Activated CD4-positive, CD25-positive, alpha-beta regulatory T cell (primary cell): Measurements from ENCODE around the gene CHTF18.
A peak's percentile ranks its signal among the peaks of the same experiment; 100 is the strongest.
"Not testable (repeated sequence)": the region's sequence is repeated elsewhere in the genome, so short reads cannot be mapped to it uniquely, and the experiment has no call there.

Experiments
- DNase-seq, 4 experiments: peaks; one replicate each; lab custom pipeline; 2025; lab: John Stamatoyannopoulos, UW

The CHTF18 gene

DNA sequence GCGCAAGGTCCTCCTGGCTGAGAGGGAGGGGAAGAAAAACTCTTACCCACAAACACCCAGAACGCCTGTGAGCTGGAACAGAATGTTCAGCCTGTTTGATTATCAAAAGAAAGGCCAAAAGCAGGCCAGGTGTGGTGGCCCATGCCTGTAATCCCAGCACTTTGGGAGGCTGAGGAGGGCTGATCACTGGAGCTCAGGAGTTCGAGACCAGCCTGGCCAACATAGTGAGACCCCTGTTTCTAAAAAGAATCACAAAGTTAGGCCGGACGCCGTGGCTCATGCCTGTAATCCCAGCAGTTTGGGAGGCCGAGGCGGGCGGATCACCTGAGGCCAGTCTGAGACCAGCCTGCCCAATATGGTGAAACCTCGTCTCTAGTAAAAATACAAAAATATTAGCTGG lies 12.1 kb upstream of the CHTF18 start:
- DNase-seq = not testable (repeated sequence)

DNA sequence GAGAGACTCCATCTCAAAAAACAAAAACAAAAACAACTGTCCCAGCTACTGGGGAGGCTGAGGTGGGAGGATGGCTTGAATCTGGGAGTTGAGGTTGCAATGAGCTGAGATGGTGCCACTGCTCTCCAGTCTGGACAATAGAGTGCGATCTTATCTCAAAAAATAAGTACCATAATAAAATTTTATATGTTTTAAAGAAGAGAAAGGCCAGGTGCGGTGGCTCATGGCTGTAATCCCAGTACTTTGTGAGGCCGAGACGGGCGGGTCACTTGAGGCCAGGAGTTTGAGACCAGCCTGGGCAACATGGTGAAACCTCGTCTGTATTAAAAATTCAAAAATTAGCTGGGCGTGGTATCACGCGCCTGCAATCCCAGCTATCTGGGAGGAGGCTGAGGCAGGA lies 11.6 kb upstream of the CHTF18 start:
- DNase-seq = no peak

DNA sequence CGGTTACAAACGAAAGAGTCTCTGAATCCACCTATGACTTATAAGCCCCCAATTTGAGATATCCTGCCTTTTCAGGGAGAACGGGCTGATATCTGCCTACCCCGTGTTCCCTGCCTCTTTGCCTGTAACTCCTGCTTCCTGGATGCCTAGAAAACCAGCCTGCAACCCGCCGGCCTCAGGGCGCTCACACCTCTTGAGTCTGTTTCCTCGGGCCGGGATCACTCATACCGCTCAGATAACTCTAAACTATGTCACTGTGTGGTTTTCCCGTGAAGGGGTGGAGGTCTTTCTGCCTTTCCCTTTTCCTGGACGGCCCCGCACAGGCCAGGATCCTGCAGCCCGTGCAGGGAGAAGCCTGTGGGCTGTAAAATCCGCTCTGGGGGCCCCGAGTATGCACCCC lies 10.6 kb upstream of the CHTF18 start:
- DNase-seq = no peak

DNA sequence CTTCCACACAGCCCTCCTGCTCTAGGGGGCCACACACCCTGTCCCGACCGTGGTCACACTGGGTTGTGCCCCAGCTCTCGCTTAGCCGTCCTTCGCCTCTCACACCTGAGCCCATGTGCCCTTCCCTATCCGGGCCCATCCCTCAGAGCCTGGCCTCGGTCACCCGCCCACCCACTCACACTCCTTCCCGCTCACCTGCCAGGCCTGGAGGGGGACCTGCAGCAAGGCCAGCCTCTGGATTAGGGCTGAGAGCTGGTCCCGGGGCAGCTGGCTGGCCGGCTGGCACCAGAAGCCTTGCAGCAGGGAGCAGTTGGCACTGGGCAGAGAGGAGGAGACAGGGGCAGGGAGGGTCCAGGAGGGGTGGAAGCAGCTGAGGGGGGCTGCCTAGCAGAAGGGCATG lies 10.0 kb upstream of the CHTF18 start:
- no peak for DNase-seq

DNA sequence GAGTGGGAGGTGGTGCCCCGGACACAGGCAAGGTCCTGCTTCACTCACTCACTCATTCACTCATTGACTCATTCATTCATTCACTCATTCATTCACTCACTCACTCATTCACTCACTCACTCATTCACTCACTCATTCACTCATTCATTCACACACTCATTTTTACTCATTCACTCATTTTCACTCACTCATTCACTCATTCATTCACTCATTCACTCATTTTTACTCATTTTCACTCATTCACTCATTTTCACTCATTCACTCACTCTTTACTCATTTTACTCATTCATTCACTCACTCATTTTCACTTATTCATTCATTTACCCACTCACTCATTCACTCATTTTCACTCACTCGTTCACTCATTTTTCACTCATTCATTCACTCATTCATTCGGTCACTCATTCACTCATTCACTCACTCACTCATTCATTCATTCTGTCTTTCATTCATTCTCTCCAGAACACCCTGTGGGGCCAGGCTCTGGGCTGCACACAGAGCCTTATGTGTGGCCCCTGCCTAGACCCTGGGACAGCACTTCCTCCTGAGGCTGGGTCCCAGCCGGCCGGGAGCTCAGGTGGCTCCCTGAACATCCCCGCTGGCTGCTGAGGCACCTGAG lies 9.4 kb upstream of the CHTF18 start:
- no peak for DNase-seq

DNA sequence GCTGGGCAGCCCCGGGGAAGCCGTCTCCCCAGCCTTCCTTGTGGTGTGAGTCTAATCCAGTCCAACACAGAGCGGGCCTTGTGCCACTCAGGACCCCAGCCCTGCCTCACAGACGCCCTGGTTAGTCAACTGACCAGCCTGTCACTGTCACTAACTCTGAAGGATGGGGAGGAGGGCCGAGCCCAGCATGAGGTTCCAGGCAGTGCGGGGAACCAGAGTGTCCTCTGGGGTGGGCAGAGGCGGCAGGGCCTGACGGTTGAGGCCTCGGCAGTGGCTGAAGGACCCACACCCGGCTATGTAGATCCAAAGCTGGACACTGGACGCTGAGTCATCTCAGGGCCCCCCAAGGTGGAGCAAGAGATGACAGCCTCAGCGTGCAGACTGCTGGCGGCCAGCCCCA lies 8.9 kb upstream of the CHTF18 start:
- no peak for DNase-seq

DNA sequence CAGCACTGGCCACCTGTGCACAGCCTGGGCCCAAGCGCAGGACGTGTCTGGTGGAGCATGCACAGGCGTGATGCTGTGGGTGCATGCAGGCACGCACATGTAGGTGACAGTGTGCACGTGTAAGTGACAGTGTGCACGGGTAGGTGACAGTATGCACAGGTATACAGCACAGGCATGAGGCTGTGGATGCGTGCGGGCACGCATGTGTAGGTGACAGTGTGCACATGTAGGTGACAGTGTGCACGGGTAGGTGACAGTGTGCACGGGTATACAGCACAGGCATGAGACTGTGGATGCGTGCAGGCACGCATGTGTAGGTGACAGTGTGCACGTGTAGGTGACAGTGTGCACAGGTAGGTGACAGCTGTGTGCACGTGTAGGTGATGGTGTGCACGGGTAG lies 8.1 kb upstream of the CHTF18 start:
- DNase-seq = no peak

DNA sequence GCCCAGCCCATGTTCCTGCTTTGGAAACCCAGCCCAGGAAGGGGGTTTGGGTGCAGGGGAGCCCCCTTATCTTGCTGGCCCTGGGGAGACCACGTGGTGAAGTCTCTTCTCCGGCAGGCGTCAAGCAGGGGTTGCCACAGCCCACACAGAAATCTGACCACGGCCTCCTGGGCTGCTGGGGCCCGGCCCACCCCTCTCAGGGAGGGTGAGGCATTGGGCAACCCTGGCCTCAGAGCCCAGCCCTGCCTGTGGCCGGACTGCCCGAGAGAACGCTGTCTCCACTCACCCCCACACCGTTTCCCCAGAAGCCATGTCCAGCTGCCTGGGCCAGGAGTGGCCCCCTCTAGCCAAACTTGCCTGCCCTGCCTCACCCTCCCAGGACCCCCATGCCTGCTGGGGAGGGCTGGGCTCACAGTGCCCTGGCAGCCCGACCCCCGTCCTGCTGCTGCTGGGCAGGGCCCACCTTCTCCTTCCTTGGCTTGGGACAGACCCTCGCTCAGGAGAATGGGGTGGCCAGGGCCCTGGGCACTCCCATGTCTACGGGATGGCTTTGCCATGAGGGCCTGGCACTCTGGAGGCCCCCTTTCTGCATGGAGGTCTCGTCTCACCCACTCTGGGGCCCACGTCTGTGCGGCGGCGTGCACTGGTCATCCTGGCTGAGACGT lies 6.9 kb upstream of the CHTF18 start:
- DNase-seq = no peak

DNA sequence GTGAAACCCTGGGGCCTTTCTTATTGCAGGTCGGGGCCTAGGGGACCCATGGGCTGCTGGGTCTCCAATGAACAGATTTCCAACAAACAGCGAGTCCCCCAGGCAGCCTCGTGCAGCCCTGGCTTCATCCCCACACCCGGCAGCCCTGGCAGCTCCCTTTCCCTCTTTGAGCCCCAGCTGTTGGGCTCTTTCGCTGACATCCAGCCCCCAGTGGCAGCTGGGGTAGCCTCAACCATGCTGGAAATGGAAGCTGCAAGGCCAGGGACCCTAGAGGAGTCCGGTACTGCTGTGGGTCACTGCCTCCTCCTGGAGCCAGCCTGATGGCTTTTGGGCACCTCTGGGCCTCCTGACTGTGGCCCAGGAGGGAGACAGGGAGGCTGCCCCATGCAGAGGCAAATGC lies 6.2 kb upstream of the CHTF18 start:
- no peak for DNase-seq

DNA sequence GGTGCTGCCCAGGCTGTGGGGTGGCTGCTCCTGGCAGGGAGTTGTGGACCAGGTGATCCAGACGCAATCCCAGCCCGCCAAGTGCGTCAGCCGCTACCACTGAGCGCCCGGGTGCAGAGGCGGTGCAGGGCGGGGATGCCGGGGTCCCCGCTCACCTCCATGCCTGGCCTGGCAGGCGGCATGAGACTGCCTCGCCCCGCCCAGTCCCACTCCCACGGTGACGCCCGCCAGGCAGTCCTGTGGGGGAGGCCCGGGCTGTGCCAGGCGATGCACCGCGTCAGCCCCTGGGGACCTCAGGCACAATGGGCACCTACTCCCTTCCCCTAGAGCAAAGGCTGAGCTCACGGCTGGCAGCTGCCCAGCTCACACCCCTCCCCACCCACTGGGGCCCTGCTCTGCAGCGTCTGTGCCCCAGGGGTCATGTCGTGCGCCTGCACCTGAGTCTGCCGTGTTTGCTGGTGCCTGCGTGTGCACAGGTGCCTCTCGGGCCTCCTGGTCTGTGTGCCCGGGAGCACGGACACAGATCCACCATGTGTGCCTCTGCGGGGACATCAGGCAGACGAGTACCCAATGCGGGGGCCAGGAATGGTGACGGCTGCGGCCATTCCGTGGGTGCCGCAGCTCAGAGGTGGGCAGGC lies 5.5 kb upstream of the CHTF18 start:
- no peak for DNase-seq

DNA sequence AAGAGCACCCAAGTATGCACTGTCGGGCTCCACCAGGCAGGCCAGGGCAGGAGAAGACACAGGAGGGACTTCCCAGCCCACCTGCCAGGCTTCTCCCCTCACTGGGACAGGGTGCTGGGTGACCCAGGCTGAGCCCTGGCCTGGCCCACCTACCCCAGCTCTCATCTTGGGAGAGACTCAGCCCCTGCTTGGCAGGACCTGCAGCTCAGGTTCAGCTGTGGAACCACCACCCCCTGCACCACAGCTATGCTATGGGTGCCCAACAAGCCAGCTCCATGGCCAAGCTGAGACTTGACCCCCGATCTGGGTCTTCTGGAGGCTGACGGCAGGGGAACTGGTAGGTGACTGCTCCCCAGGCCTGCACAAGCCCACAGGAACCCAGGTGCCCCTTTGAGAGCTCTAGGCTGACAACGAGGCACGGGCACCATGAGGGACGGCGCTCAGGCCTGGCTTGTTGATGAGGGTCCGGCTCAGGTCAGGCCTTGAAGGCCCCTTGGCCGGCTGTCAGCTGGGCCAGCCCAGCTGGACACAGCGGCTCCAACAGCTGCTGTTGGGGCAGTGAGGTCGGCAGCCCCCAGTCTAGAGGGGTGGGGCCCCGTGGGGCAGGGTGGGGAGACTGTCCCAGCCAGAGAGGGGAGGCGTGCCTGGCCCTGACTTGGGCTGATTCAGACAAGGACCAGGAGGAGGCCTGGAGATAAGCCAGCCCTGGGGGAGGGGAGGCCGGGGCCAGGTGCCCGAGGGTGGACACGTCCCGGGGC lies 4.8 kb upstream of the CHTF18 start:
- no peak for DNase-seq

DNA sequence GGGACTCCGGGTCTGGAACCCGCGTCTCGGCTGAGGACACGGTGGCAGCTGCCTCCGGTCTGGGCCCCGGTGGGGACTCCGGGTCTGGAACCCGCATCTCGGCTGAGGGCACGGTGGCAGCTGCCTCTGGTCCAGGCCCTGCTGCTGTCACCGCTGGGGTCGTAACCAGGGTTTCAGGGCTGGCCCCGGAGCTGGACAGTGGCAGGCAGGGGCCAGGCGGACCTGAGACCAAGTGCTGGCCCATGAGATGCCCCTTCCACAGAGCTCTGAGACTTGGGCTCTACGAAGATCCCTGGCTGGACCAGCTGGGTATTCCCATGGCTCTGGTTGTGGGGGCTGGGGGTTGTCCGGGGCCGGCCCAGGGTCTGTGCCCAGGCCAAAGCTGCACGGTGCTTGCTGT lies 4.0 kb upstream of the CHTF18 start:
- no peak for DNase-seq

DNA sequence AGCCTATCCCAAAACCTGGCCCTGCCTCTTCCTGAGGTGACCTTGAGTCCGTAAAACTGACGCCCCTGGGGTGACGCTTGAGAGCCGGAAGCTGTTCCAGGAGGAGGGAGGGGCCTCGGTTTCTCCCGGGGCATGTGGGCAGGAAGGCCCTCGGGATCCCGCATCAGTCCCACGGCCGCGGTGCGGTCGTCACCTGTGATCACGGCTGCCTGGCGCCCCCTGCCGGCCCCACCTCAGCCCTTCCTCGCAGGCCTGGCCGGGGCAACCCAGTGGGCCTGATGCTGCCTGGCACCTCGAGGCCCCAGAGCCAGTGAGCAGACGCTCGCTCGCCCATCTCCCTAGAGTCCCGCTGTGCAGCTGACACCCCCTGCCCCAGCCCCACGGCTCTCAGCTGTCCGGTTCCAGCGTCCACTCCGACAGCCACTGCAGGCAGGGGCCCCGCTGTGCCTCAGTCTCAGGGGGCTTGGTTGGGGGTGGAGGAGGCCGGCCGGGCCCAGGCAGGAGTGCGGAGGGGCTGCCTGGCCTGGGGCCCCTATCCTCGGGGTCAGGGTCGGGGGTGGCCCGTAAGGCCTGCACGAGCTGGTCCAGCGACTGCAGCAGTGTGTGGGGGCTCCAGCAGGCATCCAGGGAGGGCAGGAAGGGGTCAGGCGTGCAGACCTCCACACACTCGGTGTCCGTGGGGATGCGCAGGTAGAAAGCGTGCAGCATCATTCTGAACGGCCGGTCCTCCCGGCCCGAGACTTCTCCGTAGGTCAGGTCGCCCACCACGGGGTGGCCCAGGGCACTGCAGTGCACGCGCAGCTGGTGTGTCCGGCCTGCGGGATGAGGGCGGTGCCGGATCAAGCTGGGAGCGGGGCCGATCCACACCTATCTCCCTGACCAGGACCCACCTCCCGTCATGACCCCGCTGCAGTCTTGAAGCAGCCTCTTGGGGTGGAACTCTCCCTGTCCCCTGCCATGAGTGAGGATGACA lies 2.6 kb upstream of the CHTF18 start:
- peak; percentile 57 to 74 (median 62) for DNase-seq

DNA sequence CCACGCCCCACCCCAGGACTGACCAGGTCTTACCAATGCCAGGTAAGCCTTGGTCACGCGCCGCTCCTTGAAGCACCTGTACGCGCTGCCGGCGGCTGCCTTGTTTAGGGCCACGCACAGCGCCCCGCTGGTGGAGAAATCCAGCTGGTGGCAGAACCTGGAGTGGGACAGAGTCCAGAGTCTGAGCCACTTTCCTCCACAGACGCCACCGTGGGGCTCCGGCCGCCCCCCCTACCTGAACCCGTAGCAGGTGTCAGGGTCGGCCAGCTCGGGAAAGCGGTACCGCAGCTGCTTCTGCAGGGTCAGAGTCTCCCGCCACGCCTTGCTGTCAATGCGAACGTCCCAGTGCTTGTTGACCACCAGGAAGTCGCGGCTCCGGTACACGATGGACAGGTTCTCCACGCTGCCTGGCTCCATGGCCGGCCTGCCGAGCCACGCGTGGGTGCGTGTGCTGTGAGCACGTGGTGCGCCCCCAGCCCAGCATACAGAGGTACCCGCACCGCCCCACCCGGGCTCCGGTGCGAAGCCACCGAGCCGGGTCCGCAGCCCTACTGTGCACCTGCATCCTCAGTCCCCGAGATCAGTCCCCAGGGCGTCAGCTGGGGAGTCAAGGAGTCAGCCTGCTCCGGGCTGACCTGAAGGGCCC lies 976 bp upstream of the CHTF18 start:
- no peak for DNase-seq

DNA sequence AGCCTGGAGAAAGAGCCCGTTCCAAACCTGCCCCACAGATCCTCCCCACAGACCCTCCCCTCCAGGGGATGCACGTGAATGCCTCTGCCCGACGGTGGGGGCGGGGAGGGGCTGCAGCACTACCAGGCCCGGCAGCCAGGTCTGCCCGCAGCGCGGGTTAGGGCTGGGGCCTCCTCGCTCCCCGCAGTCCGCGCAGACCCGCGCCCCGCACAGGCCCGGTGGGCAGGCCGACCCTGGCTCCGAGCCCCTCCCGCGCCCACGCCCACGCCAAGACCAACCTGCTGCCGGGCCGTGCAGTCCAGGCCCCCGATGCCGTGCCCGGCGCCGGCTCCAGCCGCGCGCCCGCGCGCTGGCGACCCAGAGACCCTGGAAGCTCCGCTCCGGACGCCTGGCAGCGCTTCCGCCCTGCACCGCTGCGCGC lies 432 bp upstream of the CHTF18 start, which contains the start of gene RPUSD1:
Gene RPUSD1 (minus strand): TSS at position 404 of the 421 bp plus-strand sequence. CDS start 644 bp downstream, outside the sequence.
- DNase-seq = no peak

DNA sequence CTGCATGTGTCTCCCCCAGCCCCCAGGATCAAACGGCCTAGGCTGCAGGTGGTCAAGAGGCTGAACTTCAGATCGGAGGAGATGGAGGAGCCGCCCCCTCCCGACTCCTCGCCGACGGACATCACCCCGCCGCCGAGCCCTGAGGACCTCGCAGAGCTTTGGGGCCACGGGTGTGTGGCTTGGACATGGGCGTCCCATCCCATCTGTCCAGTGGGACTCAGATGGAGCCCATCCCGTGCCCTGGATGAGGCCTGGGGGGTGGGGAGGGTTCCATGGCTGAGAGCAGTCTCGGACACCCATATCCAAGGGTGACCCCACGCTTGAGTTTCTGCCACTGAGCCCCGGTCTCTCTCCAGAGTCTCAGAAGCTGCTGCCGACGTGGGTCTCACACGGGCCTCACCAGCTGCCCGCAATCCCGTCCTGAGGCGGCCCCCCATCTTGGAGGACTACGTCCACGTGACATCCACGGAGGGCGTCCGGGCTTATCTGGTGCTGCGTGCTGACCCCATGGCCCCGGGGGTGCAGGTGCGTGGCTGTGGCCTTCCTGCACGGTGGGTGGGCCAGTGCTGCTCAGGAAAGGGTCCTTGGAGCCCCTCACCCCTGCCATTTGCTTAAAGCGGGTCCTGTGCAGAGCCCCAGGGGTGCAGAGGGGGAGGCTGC lies 901 bp downstream of the CHTF18 start:
- no peak for DNase-seq

DNA sequence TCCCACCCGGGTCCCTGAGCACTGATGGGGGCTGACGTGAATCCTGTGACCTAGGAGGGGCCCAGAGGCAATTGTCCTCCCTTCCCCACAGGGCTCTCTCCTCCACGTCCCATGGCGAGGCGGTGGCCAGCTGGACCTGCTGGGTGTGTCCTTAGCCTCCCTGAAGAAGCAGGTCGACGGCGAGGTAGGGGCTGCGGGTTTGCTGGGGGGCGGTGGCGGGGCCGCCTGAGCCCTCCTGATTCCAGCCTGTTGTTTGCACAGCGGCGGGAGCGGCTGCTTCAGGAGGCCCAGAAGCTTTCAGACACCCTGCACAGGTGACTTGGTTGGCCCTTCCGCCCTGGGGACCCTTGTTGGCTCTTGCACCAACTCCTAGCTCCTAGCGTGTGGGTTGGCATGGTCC lies 1.7 kb downstream of the CHTF18 start:
- DNase-seq = no peak

DNA sequence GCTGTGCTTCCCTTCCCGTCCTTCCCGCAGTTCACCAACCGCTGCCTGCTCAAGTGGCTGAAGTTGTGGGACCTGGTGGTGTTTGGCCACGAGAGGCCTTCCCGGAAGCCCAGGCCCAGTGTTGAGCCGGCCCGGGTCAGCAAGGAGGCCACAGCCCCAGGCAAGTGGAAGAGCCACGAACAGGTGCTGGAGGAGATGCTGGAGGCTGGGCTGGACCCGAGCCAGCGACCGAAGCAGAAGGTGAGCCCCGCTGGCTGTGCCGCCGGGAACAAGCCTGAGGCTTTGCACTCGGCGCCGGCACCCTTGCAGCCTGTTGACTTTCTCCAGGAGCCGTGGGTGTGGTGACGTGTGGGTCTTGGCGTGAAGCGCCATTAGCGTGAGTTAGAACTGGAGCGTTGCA lies 2.7 kb downstream of the CHTF18 start:
- no peak for DNase-seq

DNA sequence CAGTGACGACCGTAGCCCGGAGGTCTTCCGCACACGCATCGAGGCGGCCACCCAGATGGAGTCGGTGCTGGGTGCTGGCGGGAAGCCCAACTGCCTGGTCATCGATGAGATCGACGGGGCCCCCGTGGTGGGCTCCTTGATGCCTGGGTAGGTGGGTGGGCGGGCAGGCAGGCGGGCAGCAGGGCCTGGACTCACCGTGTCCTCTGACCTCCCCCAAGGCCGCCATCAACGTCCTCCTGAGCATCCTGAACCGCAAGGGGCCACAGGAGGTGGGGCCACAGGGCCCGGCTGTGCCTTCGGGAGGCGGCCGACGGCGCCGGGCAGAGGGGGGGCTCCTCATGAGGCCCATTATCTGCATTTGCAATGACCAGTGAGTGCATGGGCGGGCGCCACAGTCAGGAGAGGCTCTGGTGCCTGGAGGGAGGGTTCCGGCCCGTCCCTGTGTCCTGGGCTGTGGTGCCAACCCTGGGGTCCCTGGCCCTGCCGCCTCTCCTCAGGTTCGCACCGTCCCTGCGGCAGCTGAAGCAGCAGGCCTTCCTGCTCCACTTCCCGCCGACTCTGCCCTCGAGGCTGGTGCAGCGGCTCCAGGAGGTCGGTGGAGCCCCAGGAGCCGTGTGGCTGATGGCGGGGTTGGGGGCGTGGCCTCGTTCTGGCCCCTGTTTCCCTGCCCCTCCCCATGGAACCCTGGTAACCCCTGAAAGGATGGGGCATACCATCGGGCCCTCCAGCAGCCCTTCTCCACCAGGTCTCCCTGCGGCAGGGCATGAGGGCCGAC lies 4.0 kb downstream of the CHTF18 start:
- DNase-seq = no peak

DNA sequence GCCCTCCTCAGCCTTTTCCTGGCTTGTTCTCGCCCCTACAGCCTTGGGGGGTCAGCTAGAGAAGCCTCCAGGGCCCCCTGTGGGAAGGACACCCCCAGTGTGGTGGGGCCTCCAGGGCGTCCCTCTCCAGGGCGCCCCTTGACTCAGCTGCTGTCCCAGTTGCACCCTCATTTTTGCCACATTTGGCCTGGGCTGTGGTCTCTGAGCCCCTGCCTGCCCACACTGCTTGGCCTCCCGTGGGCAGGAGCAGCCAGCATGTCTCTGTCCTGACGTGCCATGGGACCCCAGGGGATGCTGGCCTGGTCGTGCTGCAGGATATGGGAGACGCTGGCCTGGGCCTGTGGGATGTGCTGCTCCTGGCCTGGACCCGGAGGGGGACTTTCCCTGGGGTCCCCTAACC lies 5.0 kb downstream of the CHTF18 start:
- DNase-seq = no peak
